ENCODE data around the gene SEC23B.

SEC23B gene

GRCh38 chr20:18527836-18528235 lies 20.1 kb downstream of the SEC23B start:
- Histone ChIP-seq H3K36me3 (replicated peaks in 1 of 2; ENCODE audit: control insufficient read depth in 2 of 2, insufficient read depth in 2 of 2, low read length in 2 of 2) (peaks cover 35 to 90% of the 10 kb centered on the region in 2 donors), H3K27me3 (ENCODE audit: control insufficient read depth in 3 of 3, insufficient read depth in 3 of 3, low read depth in 1 of 3, low read length in 3 of 3) (no peaks in the 10 kb centered on the region), H3K4me1 (ENCODE audit: control insufficient read depth in 2 of 2, insufficient read depth in 1 of 2, low read depth in 1 of 2, low read length in 2 of 2) (no peaks in the 10 kb centered on the region), H2BK15ac (ENCODE audit: low read length) (no peak overlapping the region), H4K91ac (ENCODE audit: low read depth, low read length, poor library complexity) (no peak overlapping the region), H2AFZ (ENCODE audit: low read length) (no peak overlapping the region), H3K4me2 (ENCODE audit: insufficient read depth, low read length, poor library complexity, severe bottlenecking) (no peak overlapping the region), H3K9ac (ENCODE audit: low read depth, low read length, poor library complexity) (no peak overlapping the region), H2BK12ac (ENCODE audit: low read length) (no peak overlapping the region), H2AK5ac (ENCODE audit: low read depth, low read length) (no peak overlapping the region), H3K9me3 (replicated peaks in 1 of 2; ENCODE audit: control insufficient read depth in 2 of 2, insufficient read depth in 1 of 2, low read depth in 1 of 2, low read length in 2 of 2) (peaks cover 0 to 2% of the 10 kb centered on the region in 2 donors), H3K27ac (replicated peaks; ENCODE audit: low read length) (no peak overlapping the region), H3K79me1 (ENCODE audit: low read depth, low read length) (no peaks in the 10 kb centered on the region), H4K8ac (ENCODE audit: low read depth, low read length) (no peak overlapping the region), H3K14ac (ENCODE audit: low read length) (no peak overlapping the region), H3K4ac (ENCODE audit: low read length) (no peak overlapping the region), H3K23ac (ENCODE audit: low read depth, low read length, poor library complexity) (no peak overlapping the region), H3K18ac (ENCODE audit: low read length) (no peak overlapping the region), H2BK5ac (ENCODE audit: low read length) (no peak overlapping the region), H3K4me3 (ENCODE audit: low read length in 2 of 2) (no peak overlapping the region), H2BK120ac (ENCODE audit: low read depth, low read length) (no peak overlapping the region)
- DNase-seq (ENCODE audit: low spot score) = no peak
- WGBS, 2 donors (ENCODE audit: extremely low coverage in 2 of 2, insufficient read length in 2 of 2, insufficient replicate concordance in 1 of 2) = no CpG with 5 or more reads among the region's 2 CpGs

- H2BK5ac ChIP-seq (ENCODE audit: low read length) = no peak overlapping the region
These were observed 21.3 kb downstream of the SEC23B start for GRCh38 chr20:18529041-18529440.

GRCh38 chr20:18532626-18533025 lies 24.9 kb downstream of the SEC23B start:
- Histone ChIP-seq H3K18ac (ENCODE audit: low read length) (no peak overlapping the region), H4K8ac (ENCODE audit: low read depth, low read length) (no peak overlapping the region), H3K4me1 (ENCODE audit: control insufficient read depth in 2 of 2, insufficient read depth in 1 of 2, low read depth in 1 of 2, low read length in 2 of 2) (no peaks in the 10 kb centered on the region), H3K4me3 (ENCODE audit: low read length in 2 of 2) (no peak overlapping the region), H3K14ac (ENCODE audit: low read length) (no peak overlapping the region), H2BK12ac (ENCODE audit: low read length) (no peak overlapping the region), H2BK15ac (ENCODE audit: low read length) (no peak overlapping the region), H3K9ac (ENCODE audit: low read depth, low read length, poor library complexity) (no peak overlapping the region), H3K27ac (replicated peaks; ENCODE audit: low read length) (no peak overlapping the region), H3K36me3 (replicated peaks in 1 of 2; ENCODE audit: control insufficient read depth in 2 of 2, insufficient read depth in 2 of 2, low read length in 2 of 2) (peaks cover 32 to 90% of the 10 kb centered on the region in 2 donors), H2BK120ac (ENCODE audit: low read depth, low read length) (no peak overlapping the region), H3K4ac (ENCODE audit: low read length) (no peak overlapping the region), H3K9me3 (replicated peaks in 1 of 2; ENCODE audit: control insufficient read depth in 2 of 2, insufficient read depth in 1 of 2, low read depth in 1 of 2, low read length in 2 of 2) (peaks cover 0 to 2% of the 10 kb centered on the region in 2 donors), H3K23ac (ENCODE audit: low read depth, low read length, poor library complexity) (no peak overlapping the region), H2BK5ac (ENCODE audit: low read length) (no peak overlapping the region), H3K27me3 (ENCODE audit: control insufficient read depth in 3 of 3, insufficient read depth in 3 of 3, low read depth in 1 of 3, low read length in 3 of 3) (no peaks in the 10 kb centered on the region), H2AK5ac (ENCODE audit: low read depth, low read length) (no peak overlapping the region), H2AFZ (ENCODE audit: low read length) (no peak overlapping the region), H4K91ac (ENCODE audit: low read depth, low read length, poor library complexity) (no peak overlapping the region), H3K4me2 (ENCODE audit: insufficient read depth, low read length, poor library complexity, severe bottlenecking) (no peak overlapping the region), H3K79me1 (ENCODE audit: low read depth, low read length) (no peaks in the 10 kb centered on the region)
- no peak for DNase-seq (ENCODE audit: low spot score)
- WGBS, 2 donors (ENCODE audit: extremely low coverage in 2 of 2, insufficient read length in 2 of 2, insufficient replicate concordance in 1 of 2) = no CpG with 5 or more reads among the region's 6 CpGs

More at GRCh38 chr20:18529041-18529440, 21.3 kb downstream of the SEC23B start:
- no peaks in the 10 kb centered on the region for H3K4me1 ChIP-seq (ENCODE audit: control insufficient read depth in 2 of 2, insufficient read depth in 1 of 2, low read depth in 1 of 2, low read length in 2 of 2)
- no peak overlapping the region for H3K23ac ChIP-seq (ENCODE audit: low read depth, low read length, poor library complexity)
- no peak overlapping the region for H3K14ac ChIP-seq (ENCODE audit: low read length)
- no peak overlapping the region for H3K9ac ChIP-seq (ENCODE audit: low read depth, low read length, poor library complexity)
- no peak overlapping the region for H4K8ac ChIP-seq (ENCODE audit: low read depth, low read length)
- no peak overlapping the region for H3K27ac ChIP-seq (replicated peaks; ENCODE audit: low read length)
- H4K91ac ChIP-seq (ENCODE audit: low read depth, low read length, poor library complexity) = no peak overlapping the region
- no peak overlapping the region for H2BK15ac ChIP-seq (ENCODE audit: low read length)
- no peak overlapping the region for H3K4ac ChIP-seq (ENCODE audit: low read length)
- no peak overlapping the region for H3K4me3 ChIP-seq (ENCODE audit: low read length in 2 of 2)
- no peaks in the 10 kb centered on the region for H3K27me3 ChIP-seq (ENCODE audit: control insufficient read depth in 3 of 3, insufficient read depth in 3 of 3, low read depth in 1 of 3, low read length in 3 of 3)
- no peak overlapping the region for H2AK5ac ChIP-seq (ENCODE audit: low read depth, low read length)
- no peak for DNase-seq (ENCODE audit: low spot score)
- H3K79me1 ChIP-seq (ENCODE audit: low read depth, low read length) = no peaks in the 10 kb centered on the region
- H3K36me3 ChIP-seq (replicated peaks in 1 of 2; ENCODE audit: control insufficient read depth in 2 of 2, insufficient read depth in 2 of 2, low read length in 2 of 2) = peaks cover 41 to 97% of the 10 kb centered on the region in 2 donors
- no peak overlapping the region for H3K4me2 ChIP-seq (ENCODE audit: insufficient read depth, low read length, poor library complexity, severe bottlenecking)
- peaks cover 0 to 2% of the 10 kb centered on the region in 2 donors for H3K9me3 ChIP-seq (replicated peaks in 1 of 2; ENCODE audit: control insufficient read depth in 2 of 2, insufficient read depth in 1 of 2, low read depth in 1 of 2, low read length in 2 of 2)
- no peak overlapping the region for H2BK12ac ChIP-seq (ENCODE audit: low read length)
- H3K18ac ChIP-seq (ENCODE audit: low read length) = no peak overlapping the region
- H2BK120ac ChIP-seq (ENCODE audit: low read depth, low read length) = no peak overlapping the region
- no peak overlapping the region for H2AFZ ChIP-seq (ENCODE audit: low read length)

- Histone ChIP-seq H3K4me3 (ENCODE audit: low read length in 2 of 2) (no peak overlapping the region), H3K4me1 (ENCODE audit: control insufficient read depth in 2 of 2, insufficient read depth in 1 of 2, low read depth in 1 of 2, low read length in 2 of 2) (no peaks in the 10 kb centered on the region), H4K8ac (ENCODE audit: low read depth, low read length) (no peak overlapping the region), H3K14ac (ENCODE audit: low read length) (no peak overlapping the region), H2BK120ac (ENCODE audit: low read depth, low read length) (no peak overlapping the region), H3K9me3 (replicated peaks in 1 of 2; ENCODE audit: control insufficient read depth in 2 of 2, insufficient read depth in 1 of 2, low read depth in 1 of 2, low read length in 2 of 2) (peaks cover 0 to 2% of the 10 kb centered on the region in 2 donors), H3K36me3 (replicated peaks in 1 of 2; ENCODE audit: control insufficient read depth in 2 of 2, insufficient read depth in 2 of 2, low read length in 2 of 2) (peaks cover 29 to 88% of the 10 kb centered on the region in 2 donors), H2AFZ (ENCODE audit: low read length) (no peak overlapping the region), H3K27ac (replicated peaks; ENCODE audit: low read length) (no peak overlapping the region), H3K4me2 (ENCODE audit: insufficient read depth, low read length, poor library complexity, severe bottlenecking) (no peak overlapping the region), H3K23ac (ENCODE audit: low read depth, low read length, poor library complexity) (no peak overlapping the region), H2BK15ac (ENCODE audit: low read length) (no peak overlapping the region), H4K91ac (ENCODE audit: low read depth, low read length, poor library complexity) (no peak overlapping the region), H3K18ac (ENCODE audit: low read length) (no peak overlapping the region), H3K79me1 (ENCODE audit: low read depth, low read length) (no peaks in the 10 kb centered on the region), H3K27me3 (ENCODE audit: control insufficient read depth in 3 of 3, insufficient read depth in 3 of 3, low read depth in 1 of 3, low read length in 3 of 3) (no peaks in the 10 kb centered on the region), H2BK5ac (ENCODE audit: low read length) (no peak overlapping the region), H2AK5ac (ENCODE audit: low read depth, low read length) (no peak overlapping the region), H2BK12ac (ENCODE audit: low read length) (no peak overlapping the region), H3K4ac (ENCODE audit: low read length) (no peak overlapping the region), H3K9ac (ENCODE audit: low read depth, low read length, poor library complexity) (no peak overlapping the region)
- no CpG with 5 or more reads among the region's 1 CpG for WGBS, 2 donors (ENCODE audit: extremely low coverage in 2 of 2, insufficient read length in 2 of 2, insufficient replicate concordance in 1 of 2)
- no peak for DNase-seq (ENCODE audit: low spot score)
These were observed 25.8 kb downstream of the SEC23B start for GRCh38 chr20:18533491-18533890.
